ENCODE measurements around the gene ARL13A.

ARL13A gene

DNA sequence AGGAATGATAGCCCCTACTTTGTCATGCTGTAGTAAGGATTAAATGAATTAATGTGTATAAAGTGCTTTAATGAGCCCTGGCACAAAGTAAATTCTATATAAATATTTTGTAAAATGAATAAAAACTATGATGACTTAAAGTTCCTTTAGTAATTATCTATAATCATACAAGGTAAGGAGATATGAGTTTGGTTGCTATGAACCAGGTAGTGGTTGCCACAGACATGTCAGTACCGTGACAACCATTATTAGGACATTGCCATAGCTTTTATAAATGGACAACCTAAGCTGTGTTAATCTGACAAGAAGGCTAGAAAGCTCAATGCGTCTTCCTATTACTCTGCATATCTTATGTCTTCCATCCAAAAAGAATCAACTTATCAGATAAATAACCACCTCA, at the start of gene ARL13A:
Gene ARL13A (plus strand): TSS at position 301 of the 400 bp plus-strand sequence. CDS start 3,982 bp downstream, outside the sequence.
- H3K27me3 Mint-ChIP-seq, result no peaks in the 10 kb centered on the region
- no peak within 1 kb of the TSS for H3K27ac Mint-ChIP-seq
- H3K4me1 Mint-ChIP-seq (ENCODE audit: low read depth), result no peaks in the 10 kb centered on the region
- H3K4me3 Mint-ChIP-seq, result no peak within 1 kb of the TSS
- H3K9me3 Mint-ChIP-seq (ENCODE audit: low read depth), result no peaks in the 10 kb centered on the region
- H3K36me3 Mint-ChIP-seq, result no peaks in the 10 kb centered on the region

DNA sequence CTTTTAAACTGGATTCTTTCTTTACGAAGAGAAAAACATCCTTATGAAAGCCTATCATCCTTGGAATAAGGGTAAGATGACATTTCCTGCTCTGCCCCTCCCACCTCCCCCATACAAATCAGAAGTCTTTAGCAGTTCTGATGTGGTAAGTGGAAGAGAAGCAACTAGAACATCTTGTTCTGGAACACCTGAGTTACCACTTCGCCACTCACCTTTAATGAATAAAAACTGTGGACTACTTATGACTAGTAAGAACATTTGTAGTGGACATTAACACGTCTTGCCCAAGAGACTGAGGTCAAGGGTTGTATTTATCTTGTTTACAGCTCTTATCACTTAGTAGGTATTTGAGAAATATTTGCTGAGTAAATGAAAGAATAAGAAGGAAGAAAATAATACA, 45.1 kb upstream of the ARL13A start:
- Mint-ChIP-seq H3K27me3 (no peaks in the 10 kb centered on the region), H3K9me3 (ENCODE audit: low read depth) (no peaks in the 10 kb centered on the region), H3K27ac (peak overlapping the region; percentile 64), H3K4me1 (ENCODE audit: low read depth) (peaks cover 43% of the 10 kb centered on the region), H3K4me3 (peak overlapping the region; percentile 25), H3K36me3 (no peaks in the 10 kb centered on the region)

DNA sequence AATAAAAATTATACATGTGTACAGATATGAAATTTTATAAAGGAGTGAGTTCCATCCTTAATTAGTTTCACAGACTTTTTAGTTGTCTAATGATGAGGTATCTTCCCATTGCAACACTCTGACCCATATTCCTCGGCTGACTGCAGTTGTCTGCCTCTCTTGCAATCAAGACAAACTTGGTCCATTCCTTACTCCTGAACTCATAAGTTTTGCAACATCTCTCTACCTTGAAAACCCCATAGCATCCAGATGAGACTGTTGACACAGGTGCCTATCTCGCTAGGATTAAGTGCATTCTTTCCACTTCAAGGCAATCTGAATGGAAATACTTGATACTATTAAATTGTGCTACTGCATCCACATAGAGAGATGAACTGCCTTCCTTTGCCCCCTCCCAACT, 43.1 kb upstream of the ARL13A start:
- H3K27me3 Mint-ChIP-seq, result no peaks in the 10 kb centered on the region
- peak overlapping the region; percentile 35 for H3K27ac Mint-ChIP-seq
- H3K9me3 Mint-ChIP-seq (ENCODE audit: low read depth), result no peaks in the 10 kb centered on the region
- H3K4me3 Mint-ChIP-seq, result peak overlapping the region; percentile 24
- peaks cover 2% of the 10 kb centered on the region for H3K36me3 Mint-ChIP-seq
- H3K4me1 Mint-ChIP-seq (ENCODE audit: low read depth), result peaks cover 53% of the 10 kb centered on the region

DNA sequence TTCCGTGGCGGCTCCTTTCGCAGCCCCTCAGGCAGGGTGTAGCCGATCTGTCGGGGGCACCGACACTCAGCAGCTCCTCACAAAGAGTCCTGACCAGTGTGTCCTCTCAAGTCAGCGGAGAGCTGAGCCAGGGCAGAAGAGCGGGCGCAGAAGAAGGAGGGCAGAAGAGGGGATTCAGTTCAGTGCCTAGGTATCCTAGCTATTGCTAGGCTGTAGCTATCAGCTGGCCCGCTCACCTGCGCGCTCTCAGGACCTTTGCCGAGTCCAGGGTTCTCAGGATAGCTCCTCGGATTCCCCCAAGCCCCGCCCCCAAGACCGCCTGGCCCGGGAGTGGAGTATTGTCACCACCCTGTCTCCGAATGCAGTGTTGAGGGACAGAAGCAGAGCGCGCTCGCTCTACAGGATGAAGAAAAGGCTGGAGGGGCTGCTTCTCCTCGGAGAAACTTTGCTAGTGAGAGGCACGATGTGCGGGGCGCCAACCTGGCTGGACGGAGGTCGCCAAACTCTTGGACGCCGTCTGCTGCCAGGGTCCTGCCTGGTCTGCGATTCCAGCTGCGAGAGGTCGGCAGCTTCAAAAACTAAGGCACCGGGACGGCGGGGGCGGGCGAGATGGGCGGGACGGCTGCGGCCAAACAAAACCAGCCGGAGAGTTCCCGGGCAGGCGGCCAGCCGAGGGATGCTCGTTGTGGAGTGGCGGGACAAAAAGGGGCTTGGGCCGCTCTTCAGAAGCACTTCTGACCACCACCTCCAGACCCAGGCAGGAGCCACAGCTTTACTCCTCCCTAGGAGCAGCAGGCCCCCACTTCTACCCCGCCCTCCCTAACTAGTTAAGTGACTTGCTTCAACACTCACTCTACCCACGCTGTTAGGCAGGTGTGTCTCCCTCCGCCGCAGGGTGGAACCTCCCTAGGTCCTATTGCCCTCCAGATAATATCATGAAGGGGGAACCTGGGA, 40.6 kb upstream of the ARL13A start, which contains the start of gene XKRX:
Gene XKRX (minus strand): TSS at position 258 of the 954 bp plus-strand sequence. CDS start 613 bp downstream, outside the sequence.
- peaks cover 51% of the 10 kb centered on the region for H3K4me1 Mint-ChIP-seq (ENCODE audit: low read depth)
- no peaks in the 10 kb centered on the region for H3K9me3 Mint-ChIP-seq (ENCODE audit: low read depth)
- peak within 1 kb of the TSS; percentile 54 for H3K27ac Mint-ChIP-seq
- peaks cover 3% of the 10 kb centered on the region for H3K36me3 Mint-ChIP-seq
- peak within 1 kb of the TSS; percentile 92 for H3K4me3 Mint-ChIP-seq
- no peaks in the 10 kb centered on the region for H3K27me3 Mint-ChIP-seq

DNA sequence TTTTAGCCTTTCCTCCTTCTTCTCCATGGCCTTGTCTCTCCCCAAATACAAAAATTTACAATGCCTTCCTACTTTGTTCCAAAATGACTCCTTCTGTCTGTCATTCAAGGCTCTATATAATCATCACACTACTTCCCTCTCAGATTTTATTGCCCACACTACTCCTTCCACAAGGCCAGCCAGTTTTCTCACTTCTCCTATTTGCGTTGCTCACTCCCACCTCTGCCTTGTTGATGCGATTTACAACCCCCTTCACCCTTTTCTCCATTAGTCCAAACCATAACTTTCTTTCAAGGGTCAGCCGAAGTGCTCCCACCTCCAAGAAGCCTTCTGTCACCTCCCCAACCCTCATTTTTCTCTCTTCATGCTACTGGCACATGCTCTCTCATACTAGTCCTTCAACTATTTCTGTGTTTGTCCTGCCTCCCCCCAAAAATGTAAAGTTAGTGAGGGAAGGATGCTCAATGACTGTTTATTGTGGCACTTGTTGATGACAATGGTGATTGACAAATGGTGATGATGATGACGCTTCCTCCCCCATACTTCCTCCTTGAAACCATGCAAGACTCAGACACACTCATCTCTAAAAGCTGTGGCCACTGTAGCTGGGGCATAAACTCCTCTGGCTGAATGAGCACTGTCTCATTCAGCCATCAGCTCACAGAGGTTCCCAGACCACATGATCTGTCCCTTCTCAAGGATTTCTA, 38.1 kb upstream of the ARL13A start:
- Mint-ChIP-seq H3K4me1 (ENCODE audit: low read depth) (peaks cover 29% of the 10 kb centered on the region), H3K27ac (no peak overlapping the region), H3K27me3 (no peaks in the 10 kb centered on the region), H3K36me3 (peaks cover 3% of the 10 kb centered on the region), H3K9me3 (ENCODE audit: low read depth) (no peaks in the 10 kb centered on the region), H3K4me3 (peak overlapping the region; percentile 30)

DNA sequence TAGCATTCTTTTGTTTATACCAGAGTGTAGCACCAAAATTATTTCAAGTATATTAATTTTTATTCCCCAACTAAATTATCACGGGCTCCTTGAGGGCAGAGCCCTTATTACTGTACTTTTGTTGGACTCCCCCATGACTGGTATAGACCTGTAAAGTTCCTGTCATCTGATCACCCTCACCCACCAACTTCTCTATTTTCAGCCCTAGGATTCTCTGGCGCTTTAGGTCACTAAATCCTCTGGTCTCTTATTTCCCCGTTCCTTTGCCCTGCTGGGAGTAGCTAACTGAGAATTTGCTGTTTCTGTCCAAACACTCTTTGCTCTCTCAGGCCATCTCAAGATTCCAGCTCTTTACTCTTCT, 37.6 kb upstream of the ARL13A start:
- Mint-ChIP-seq H3K27me3 (no peaks in the 10 kb centered on the region), H3K36me3 (peaks cover 3% of the 10 kb centered on the region), H3K4me1 (ENCODE audit: low read depth) (peaks cover 24% of the 10 kb centered on the region), H3K27ac (no peak overlapping the region), H3K9me3 (ENCODE audit: low read depth) (no peaks in the 10 kb centered on the region), H3K4me3 (no peak overlapping the region)

DNA sequence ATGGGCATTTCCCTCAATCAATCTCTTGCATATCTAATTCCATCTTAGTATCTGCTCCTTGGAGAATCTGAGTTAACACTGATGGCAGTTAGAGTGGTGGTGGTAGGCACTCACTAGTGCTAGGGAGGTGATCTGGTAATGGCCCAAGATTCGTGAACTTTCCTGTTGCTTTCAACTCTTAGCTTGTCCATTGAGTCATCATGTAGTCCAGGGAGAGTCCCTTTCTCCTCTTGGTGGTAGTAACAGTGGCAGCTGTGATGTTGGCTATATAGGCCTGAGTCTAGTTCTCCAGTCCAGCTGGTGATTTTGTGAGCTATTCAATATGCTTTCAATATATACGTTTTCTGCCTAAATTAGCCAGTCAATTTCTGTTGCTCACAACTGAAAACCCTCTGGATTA, 33.7 kb upstream of the ARL13A start:
- Mint-ChIP-seq H3K36me3 (peaks cover 3% of the 10 kb centered on the region), H3K4me1 (ENCODE audit: low read depth) (peaks cover 16% of the 10 kb centered on the region), H3K27me3 (no peaks in the 10 kb centered on the region), H3K9me3 (ENCODE audit: low read depth) (no peaks in the 10 kb centered on the region), H3K27ac (no peak overlapping the region), H3K4me3 (no peak overlapping the region)

DNA sequence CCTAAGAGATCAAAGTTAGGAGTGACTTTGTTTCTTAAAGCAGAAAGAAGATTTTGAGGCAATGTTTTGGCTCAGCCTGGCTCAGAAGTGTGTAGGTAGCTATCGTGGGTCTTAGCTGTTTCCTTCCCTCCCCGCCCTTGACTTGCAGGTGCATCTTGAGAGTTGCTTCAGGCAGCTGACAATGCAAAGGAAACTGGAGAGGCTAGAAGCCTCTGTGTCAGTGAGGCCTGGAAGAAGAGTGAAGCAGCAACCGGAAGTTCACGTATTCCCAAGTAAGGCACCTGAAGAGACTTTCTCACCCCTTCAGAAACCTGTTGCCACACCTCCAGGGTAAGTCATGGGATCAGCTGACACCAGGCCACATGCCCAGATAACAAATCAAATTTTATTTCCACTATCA, 30.2 kb upstream of the ARL13A start:
- Mint-ChIP-seq H3K27me3 (no peaks in the 10 kb centered on the region), H3K4me1 (ENCODE audit: low read depth) (peaks cover 11% of the 10 kb centered on the region), H3K27ac (peak overlapping the region; percentile 64), H3K4me3 (no peak overlapping the region), H3K9me3 (ENCODE audit: low read depth) (no peaks in the 10 kb centered on the region), H3K36me3 (no peaks in the 10 kb centered on the region)

DNA sequence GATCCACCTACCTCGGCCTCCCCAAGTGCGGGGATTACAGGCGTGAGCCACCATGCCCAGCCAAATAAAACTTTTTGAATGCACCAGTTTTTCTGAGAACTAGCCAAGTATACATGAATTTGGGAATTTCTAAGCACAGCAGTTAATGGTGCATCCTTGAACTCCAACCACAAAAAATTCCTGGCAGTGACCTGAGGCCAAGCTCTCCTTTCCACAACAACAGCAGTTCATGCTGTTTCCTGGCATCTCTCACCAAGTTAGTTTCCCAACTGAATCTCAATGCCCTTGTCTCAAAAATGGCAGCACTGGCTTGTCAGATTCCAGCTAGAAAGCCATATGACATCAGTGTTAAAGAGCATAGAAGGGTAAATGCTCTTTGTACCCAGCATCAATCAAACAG, 24.9 kb upstream of the ARL13A start:
- Mint-ChIP-seq H3K4me1 (ENCODE audit: low read depth) (peaks cover 1% of the 10 kb centered on the region), H3K9me3 (ENCODE audit: low read depth) (no peaks in the 10 kb centered on the region)

DNA sequence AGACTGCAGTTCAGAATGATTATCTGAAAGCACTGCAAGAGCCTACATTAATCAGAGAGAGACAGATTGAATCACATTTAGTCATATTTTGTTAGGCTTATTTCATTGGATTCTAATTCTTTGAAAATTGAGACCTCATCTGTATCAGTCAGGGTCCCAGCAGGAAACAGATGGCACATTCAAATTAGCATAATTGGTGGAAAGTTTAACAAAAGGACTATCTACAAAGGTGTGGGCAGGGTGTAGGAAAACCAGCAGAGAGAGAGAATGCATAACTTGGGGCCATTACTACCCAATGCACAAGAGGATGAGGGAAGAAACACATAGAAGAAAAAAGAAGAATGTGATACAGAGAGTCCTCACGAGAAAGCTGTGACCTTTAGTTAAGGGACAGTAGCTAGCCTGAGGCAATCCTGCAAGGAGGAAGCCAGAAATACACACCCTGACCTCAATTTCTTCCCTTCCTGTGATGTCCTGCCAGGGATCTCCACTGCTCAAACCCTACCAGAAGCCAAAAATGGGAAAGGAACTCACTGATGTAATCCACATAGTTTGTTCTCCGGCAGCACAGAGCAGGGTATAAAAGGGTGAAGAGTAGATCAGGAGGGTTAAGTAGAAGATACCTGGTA, 23.1 kb upstream of the ARL13A start:
- H3K9me3 Mint-ChIP-seq (ENCODE audit: low read depth), result no peaks in the 10 kb centered on the region
- H3K27me3 Mint-ChIP-seq, result no peaks in the 10 kb centered on the region
- no peak overlapping the region for H3K4me3 Mint-ChIP-seq
- H3K36me3 Mint-ChIP-seq, result peaks cover 6% of the 10 kb centered on the region
- no peak overlapping the region for H3K27ac Mint-ChIP-seq
- H3K4me1 Mint-ChIP-seq (ENCODE audit: low read depth), result no peaks in the 10 kb centered on the region

More for the DNA sequence above, 24.9 kb upstream of the ARL13A start:
- no peak overlapping the region for H3K27ac Mint-ChIP-seq
- no peak overlapping the region for H3K4me3 Mint-ChIP-seq
- H3K27me3 Mint-ChIP-seq, result no peaks in the 10 kb centered on the region
- peaks cover 4% of the 10 kb centered on the region for H3K36me3 Mint-ChIP-seq

DNA sequence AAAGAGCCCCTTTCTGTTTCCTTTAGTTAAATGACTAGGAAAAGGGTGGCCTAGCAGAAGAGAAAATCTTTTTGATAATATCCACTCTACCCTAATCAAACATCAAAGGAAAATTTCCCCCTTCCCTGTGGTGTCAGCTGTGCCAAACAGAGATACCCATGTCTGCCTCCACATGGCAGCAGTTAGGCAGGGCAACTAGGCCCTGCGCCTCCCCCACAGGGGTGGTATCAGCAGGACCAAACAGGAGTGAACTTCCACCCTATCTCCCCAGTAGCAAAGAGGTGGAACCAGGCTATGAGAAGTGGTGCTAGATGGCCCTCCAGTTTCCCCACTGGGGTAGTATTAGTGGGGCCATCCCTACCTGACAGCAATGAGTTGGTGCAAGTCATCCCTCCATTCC, 21.0 kb upstream of the ARL13A start:
- no peaks in the 10 kb centered on the region for H3K4me1 Mint-ChIP-seq (ENCODE audit: low read depth)
- no peaks in the 10 kb centered on the region for H3K27me3 Mint-ChIP-seq
- H3K4me3 Mint-ChIP-seq, result no peak overlapping the region
- no peaks in the 10 kb centered on the region for H3K9me3 Mint-ChIP-seq (ENCODE audit: low read depth)
- peaks cover 6% of the 10 kb centered on the region for H3K36me3 Mint-ChIP-seq
- no peak overlapping the region for H3K27ac Mint-ChIP-seq

DNA sequence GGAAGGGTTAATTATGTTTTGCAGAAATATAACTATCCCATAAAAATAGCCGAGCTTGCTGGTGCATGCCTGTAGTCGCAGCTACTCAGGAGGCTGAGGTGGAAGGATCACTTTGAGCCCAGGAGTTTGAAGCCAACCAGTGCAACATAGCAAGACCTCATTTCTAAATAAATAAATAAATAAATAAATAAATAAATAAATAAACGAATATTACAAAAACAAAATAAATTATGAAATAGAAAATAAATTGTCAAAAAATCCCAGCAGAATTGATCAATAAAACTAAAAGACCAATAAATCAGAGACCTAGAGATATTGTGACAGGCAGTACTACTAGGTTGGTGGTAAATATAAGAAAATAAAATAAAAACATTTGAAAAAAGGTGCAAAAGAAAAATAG, 6.7 kb upstream of the ARL13A start:
- Mint-ChIP-seq H3K4me3 (no peak overlapping the region), H3K9me3 (ENCODE audit: low read depth) (no peaks in the 10 kb centered on the region), H3K4me1 (ENCODE audit: low read depth) (no peaks in the 10 kb centered on the region), H3K36me3 (no peaks in the 10 kb centered on the region), H3K27ac (no peak overlapping the region), H3K27me3 (no peaks in the 10 kb centered on the region)

DNA sequence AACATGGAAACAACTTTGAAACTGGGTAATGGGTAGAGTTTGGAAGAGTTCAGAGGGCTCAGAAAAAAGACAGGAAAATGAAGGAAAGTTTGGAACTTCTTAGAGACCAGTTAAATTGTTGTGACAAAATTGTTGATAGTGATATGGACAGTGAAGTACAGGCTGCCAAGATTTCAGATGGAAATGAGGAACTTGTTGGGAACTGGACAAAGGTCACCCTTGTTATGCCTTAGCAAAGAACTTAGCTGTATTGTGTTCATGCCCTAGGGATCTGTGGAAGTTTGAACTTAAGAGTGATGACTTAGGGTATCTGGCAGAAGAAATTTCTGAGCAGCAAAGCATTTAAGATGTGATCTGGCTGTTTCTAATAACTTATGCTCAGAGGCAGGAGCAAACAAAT, 5.1 kb upstream of the ARL13A start:
- Mint-ChIP-seq H3K4me3 (no peak overlapping the region), H3K27me3 (no peaks in the 10 kb centered on the region), H3K36me3 (no peaks in the 10 kb centered on the region)

DNA sequence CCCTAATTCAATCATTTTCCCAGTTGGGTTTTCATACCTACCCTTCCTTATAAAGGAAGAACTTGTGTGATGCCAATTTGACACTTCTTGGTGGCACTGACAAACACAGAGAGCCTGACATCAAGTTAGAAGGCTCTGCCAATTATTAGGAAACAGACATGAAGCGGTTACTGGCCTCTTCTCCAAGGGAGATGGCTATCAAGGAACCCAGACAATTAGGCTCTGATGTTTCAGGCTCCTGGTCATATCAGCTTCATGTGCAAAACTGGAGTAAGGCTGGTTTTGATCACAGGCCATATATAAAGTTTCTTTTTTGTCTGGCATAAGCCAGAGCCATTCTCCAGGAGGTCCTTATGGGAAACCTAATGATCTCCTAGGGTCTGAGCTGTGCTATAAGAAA, 428 bp downstream of the ARL13A start:
- Mint-ChIP-seq H3K36me3 (no peaks in the 10 kb centered on the region), H3K9me3 (ENCODE audit: low read depth) (no peaks in the 10 kb centered on the region), H3K27ac (no peak overlapping the region), H3K4me3 (no peak overlapping the region), H3K4me1 (ENCODE audit: low read depth) (no peaks in the 10 kb centered on the region), H3K27me3 (no peaks in the 10 kb centered on the region)

More for the DNA sequence above, 5.1 kb upstream of the ARL13A start:
- Mint-ChIP-seq H3K4me1 (ENCODE audit: low read depth) (no peaks in the 10 kb centered on the region), H3K9me3 (ENCODE audit: low read depth) (no peaks in the 10 kb centered on the region), H3K27ac (no peak overlapping the region)

DNA sequence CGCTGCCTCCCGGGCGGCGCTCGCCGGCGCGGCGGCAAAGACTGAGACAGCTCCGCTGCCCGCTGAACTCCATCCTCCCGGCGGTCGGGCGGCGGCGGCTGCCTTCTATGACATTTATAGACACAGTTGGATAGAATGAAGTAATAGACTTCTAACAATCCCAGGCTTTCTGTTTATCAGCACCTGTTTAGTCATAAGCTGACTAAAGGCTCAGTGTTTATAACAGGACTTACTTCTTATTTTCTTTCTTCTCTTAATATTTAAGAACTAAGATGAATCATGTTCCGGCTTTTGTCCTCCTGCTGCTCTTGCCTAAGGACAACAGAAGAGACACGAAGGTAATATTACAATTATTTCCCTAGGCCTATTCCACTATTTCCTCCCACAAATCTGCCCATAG, 3.9 kb downstream of the ARL13A start:
- Mint-ChIP-seq H3K27ac (no peak overlapping the region), H3K4me1 (ENCODE audit: low read depth) (no peaks in the 10 kb centered on the region), H3K4me3 (no peak overlapping the region), H3K36me3 (peaks cover 3% of the 10 kb centered on the region), H3K27me3 (no peaks in the 10 kb centered on the region), H3K9me3 (ENCODE audit: low read depth) (no peaks in the 10 kb centered on the region)

Data from activated naive CD8-positive, alpha-beta T cell (primary cell).